ENCODE measurements around the gene TOX3. TPM values are rescaled to one million over a fixed set of nuclear protein-coding genes. Genes with fewer than 3 reads are reported as not detected.

Gene TOX3
- total and polyA plus RNA-seq, 2 of the 8 experiments (the other 6 are each of a cell fraction or from before 2014, with no cell fraction given), result 16.7 to 31.2 TPM

DNA sequence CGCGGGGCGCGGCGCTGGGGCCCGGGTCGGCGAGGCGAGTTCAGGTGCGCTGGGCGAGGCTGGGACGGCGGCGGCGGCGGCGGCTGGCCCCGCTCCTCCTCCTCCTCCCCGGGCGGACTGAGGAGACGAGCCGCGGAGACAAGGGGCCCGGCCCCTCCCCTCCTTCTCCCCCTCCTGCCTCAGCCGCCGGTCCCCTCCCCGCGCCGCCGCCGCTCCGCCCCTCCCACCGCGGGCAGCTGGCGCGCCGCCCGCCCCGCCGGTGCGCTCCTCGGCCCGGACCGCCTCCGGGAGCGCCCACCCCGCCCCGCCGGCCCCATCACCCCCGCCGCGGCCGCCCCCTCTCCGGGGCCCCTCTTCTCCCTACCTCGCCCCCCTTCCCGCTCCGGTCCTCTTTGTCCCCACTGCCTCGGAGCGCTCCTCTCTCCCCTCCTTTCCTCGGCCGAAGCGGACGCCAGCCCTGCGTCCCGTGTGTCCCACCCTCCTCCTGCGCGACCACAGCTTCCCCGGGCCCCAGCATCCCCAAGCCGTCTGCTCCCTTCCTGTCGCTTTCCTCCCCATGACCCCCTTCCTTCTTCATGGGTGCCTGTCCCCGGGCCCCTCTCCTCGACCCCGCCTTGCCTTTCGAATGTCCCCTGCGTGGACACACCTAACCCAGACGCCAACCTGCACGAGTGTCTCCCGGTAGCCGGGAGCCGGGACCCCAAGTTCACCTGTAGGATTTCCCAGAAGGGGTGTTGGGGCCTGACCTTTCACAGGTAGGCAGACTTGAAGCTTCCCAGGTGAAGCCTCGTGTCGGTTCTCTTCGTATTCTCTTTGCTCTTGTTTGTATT, at the start of gene TOX3 (continued):
- TF ChIP-seq, protein P1, sequence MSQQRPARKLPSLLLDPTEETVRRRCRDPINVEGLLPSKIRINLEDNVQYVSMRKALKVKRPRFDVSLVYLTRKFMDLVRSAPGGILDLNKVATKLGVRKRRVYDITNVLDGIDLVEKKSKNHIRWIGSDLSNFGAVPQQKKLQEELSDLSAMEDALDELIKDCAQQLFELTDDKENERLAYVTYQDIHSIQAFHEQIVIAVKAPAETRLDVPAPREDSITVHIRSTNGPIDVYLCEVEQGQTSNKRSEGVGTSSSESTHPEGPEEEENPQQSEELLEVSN (IDR thresholded peaks at IDR 0.05), result peak; percentile 47; the same call in 1 of the 2 replicates
- peak; percentile 44 for TF ChIP-seq KDM4A (IDR thresholded peaks at IDR 0.05; ENCODE audit: low read depth, low read length, severe bottlenecking)

Measured in H1 (cell line).